Subcutaneous abdominal adipose tissue (tissue), 5 donors: ENCODE measurements around the gene SYNJ2.

Experiments
- H3K27ac ChIP-seq: one replicate; pipeline ENCODE4 v1.7.0; 2013; ENCODE audit warnings: low read depth, mild to moderate bottlenecking, inconsistent platforms, low read length, moderate library complexity
- H3K27me3 ChIP-seq, 5 donors: one replicate each; pipeline ENCODE4 v1.7.0; 2013; ENCODE audit warnings: low read length in 5 of 5, inconsistent platforms in 1 of 5; ENCODE audit not compliant: control insufficient read depth in 5 of 5, insufficient read depth in 4 of 5
- H3K36me3 ChIP-seq, 5 donors: one replicate each; pipeline ENCODE4 v1.7.0; 2013; ENCODE audit warnings: low read length in 5 of 5; ENCODE audit not compliant: control insufficient read depth in 5 of 5, insufficient read depth in 5 of 5
- H3K4me1 ChIP-seq, 5 donors: one replicate each; pipeline ENCODE4 v1.7.0; 2013; ENCODE audit warnings: low read length in 5 of 5, mild to moderate bottlenecking in 3 of 5, moderate library complexity in 1 of 5; ENCODE audit not compliant: control insufficient read depth in 5 of 5, insufficient read depth in 5 of 5
- H3K4me3 ChIP-seq, 5 donors: one replicate each; pipeline ENCODE4 v1.7.0; 2013; ENCODE audit warnings: low read length in 5 of 5, low read depth in 1 of 5
- H3K9ac ChIP-seq, 5 donors: one replicate each; pipeline ENCODE4 v1.7.0; 2013; ENCODE audit warnings: low read length in 5 of 5, mild to moderate bottlenecking in 4 of 5, moderate library complexity in 3 of 5
- H3K9me3 ChIP-seq, 5 donors: one replicate each; pipeline ENCODE4 v1.7.0; 2013; ENCODE audit warnings: low read length in 5 of 5; ENCODE audit not compliant: control insufficient read depth in 5 of 5
- donor health status: healthy.
- donor health status: healthy.
- donor health status: healthy.
- donor health status: healthy.
- donor health status: healthy.

SYNJ2 gene

DNA sequence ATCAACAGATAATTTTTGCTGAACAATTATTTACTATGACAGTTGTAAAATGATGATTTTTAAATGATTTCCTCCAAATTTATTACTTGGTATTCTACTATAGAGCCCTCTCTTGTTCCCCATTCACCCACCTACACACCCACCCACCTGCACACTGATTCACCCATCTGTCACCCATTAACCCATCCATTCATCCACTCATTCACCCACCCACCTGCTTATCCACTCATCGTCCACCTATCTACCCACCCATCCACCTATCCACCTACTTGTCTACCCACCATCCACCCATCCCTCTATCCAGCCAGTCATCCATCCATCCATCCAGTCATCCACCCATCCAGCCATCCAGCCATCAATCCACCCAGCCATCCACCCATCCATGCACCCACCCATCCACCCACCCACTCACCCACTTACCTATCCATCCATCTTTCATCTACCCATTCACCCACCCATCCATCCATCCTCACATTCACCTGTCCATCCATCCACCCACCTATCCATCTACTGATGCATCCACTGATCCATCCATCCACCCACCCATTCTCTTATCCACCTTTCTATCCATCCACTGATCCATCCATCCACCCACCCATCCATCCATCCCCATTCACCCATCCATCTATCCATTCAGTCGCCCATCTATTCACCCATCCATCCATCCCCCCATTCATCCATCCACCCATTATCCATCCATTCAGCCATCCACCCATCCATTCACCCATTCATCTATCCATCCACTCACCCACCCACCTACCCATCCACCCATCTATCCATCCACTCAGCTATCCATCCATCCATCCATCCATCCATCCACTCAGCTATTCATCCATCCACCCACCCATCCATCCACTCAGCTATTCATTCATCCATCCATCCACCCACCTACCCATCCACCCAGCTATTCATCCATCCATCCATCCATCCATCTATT is 72.0 kb downstream of the SYNJ2 start:
- Histone ChIP-seq H3K27ac (no peak overlapping the region), H3K9me3 (no peaks in the 10 kb centered on the region), H3K36me3 (peaks cover 0 to 4% (median 0%) of the 10 kb centered on the region in 5 donors), H3K9ac (no peak overlapping the region), H3K4me1 (peaks cover 0 to 3% (median 0%) of the 10 kb centered on the region in 5 donors), H3K4me3 (no peak overlapping the region), H3K27me3 (no peaks in the 10 kb centered on the region)

- Histone ChIP-seq H3K36me3 (no peaks in the 10 kb centered on the region), H3K4me1 (peaks cover 6 to 20% (median 18%) of the 10 kb centered on the region in 5 donors), H3K27ac (no peak overlapping the region), H3K4me3 (no peak overlapping the region), H3K27me3 (no peaks in the 10 kb centered on the region), H3K9me3 (no peaks in the 10 kb centered on the region), H3K9ac (no peak overlapping the region)
These were observed 74.7 kb downstream of the SYNJ2 start for GRCh38 chr6:158056355-158056754.

GRCh38 chr6:158056804-158057203 is 75.1 kb downstream of the SYNJ2 start:
- H3K9me3 ChIP-seq, result no peaks in the 10 kb centered on the region
- peaks cover 6 to 20% (median 19%) of the 10 kb centered on the region in 5 donors for H3K4me1 ChIP-seq
- H3K4me3 ChIP-seq, result no peak overlapping the region
- H3K9ac ChIP-seq, result peak overlapping the region in 1 of 5 donors; percentile 12
- peak overlapping the region; percentile 60 for H3K27ac ChIP-seq
- H3K27me3 ChIP-seq, result no peaks in the 10 kb centered on the region
- no peaks in the 10 kb centered on the region for H3K36me3 ChIP-seq

DNA sequence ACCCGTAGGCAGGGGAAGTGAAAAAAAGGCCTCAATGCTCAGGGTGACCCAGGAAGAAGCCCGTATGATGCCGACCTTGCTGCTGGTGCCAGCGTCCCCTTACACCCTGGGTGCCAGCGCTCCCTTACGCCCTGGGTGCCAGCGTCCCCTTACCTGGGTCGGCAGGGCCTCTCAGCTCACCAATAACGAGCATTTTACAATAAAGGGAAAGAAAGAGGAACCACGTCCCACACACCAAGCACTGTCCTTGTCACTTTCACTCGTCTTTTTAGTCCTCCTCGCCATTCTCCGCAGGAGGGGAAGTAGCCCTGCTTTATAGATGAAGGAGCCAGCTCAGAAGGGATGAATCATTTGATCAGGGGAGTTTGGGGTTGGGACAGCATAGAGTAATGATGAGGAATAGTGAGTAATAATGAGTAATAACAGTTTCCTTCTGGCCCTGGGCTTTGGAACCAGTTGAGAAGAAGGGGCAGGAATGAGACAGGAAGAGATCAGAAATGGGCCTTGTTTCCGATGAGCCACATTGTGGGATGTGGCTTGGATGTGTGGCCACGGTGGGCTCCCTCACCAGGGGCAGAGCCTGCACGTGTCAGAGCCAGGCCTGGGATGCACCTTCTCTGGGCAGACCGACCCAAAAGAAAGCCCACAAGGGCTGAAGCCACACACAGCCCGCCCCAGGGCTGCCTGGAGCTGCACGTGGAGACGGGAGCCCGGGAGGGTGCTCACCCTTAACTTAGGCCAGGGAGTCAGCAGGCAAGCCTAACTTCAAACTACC is 75.7 kb downstream of the SYNJ2 start:
- H3K36me3 ChIP-seq, result no peaks in the 10 kb centered on the region
- peak overlapping the region; percentile 60 for H3K27ac ChIP-seq
- H3K27me3 ChIP-seq, result no peaks in the 10 kb centered on the region
- H3K4me3 ChIP-seq, result no peak overlapping the region
- H3K9ac ChIP-seq, result peak overlapping the region in 1 of 5 donors; percentile 12
- peaks cover 0 to 1% (median 0%) of the 10 kb centered on the region in 5 donors for H3K9me3 ChIP-seq
- H3K4me1 ChIP-seq, result peaks cover 6 to 20% (median 19%) of the 10 kb centered on the region in 5 donors

- Histone ChIP-seq H3K9me3 (peaks cover 0 to 3% (median 3%) of the 10 kb centered on the region in 5 donors), H3K4me3 (no peak overlapping the region), H3K27ac (peak overlapping the region; percentile 60), H3K36me3 (no peaks in the 10 kb centered on the region), H3K4me1 (peaks cover 6 to 20% (median 19%) of the 10 kb centered on the region in 5 donors), H3K27me3 (no peaks in the 10 kb centered on the region), H3K9ac (no peak overlapping the region)
These were observed 76.5 kb downstream of the SYNJ2 start for GRCh38 chr6:158058171-158058651.

- peaks cover 0 to 6% (median 3%) of the 10 kb centered on the region in 5 donors for H3K9me3 ChIP-seq
- peaks cover 6 to 20% (median 19%) of the 10 kb centered on the region in 5 donors for H3K4me1 ChIP-seq
- no peak overlapping the region for H3K27ac ChIP-seq
- no peak overlapping the region for H3K4me3 ChIP-seq
- H3K36me3 ChIP-seq, result peaks cover 0 to 4% (median 0%) of the 10 kb centered on the region in 5 donors
- no peak overlapping the region for H3K9ac ChIP-seq
- no peaks in the 10 kb centered on the region for H3K27me3 ChIP-seq
These were observed 77.4 kb downstream of the SYNJ2 start for GRCh38 chr6:158059108-158059507.

DNA sequence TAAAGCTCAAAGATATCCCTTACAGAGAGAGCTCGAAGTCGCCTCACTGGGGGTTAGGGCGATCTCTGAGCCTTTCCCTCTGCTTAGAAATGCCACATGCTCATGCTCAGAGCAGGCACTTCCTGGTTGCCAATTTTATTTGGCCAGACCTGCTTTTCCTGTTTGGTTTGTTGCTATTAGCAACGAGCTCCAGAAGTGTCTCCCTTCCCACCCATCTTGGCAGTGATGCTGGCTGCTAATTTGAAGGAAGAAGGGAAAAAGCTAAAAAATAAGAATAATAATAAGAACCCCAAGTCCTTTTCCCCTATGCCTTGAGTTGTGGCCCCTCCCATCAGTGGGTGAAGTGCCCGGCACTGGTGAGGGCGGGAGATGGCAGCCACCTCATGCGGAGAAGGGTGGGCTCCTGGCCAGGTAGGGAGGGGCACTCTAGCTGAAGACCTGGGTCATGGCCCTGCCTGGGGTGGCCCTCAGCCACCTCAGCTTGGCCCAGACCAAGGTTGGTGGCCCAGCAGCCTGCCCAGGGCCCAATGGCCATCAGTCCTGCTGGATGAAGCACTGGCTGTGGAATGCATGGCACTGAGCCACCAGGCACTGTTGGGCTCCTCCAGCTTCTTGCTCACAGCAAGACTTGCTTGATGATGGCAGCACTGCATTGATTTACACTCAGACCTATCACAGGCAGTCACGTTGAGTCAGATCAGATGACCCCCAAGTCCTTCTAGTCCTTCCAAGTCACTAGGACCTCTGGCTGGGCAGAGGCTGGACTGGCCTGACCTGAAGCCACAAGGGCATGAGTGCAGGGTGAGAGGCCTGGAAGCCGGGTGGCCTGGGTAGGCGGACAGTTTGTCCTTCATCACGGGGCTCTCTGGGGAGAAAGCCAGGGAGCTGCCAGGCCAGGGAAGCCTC is 79.0 kb downstream of the SYNJ2 start:
- Histone ChIP-seq H3K36me3 (peaks cover 0 to 8% (median 0%) of the 10 kb centered on the region in 5 donors), H3K27ac (peak overlapping the region; percentile 51), H3K27me3 (no peaks in the 10 kb centered on the region), H3K9me3 (peaks cover 0 to 6% (median 3%) of the 10 kb centered on the region in 5 donors), H3K4me3 (peak overlapping the region; percentile 26 to 47 (median 33)), H3K9ac (peak overlapping the region in 2 of 5 donors; percentile 4 to 33), H3K4me1 (peaks cover 6 to 20% (median 19%) of the 10 kb centered on the region in 5 donors)

GRCh38 chr6:158061361-158061708 is 79.7 kb downstream of the SYNJ2 start:
- H3K9me3 ChIP-seq, result peaks cover 0 to 6% (median 3%) of the 10 kb centered on the region in 5 donors
- no peak overlapping the region for H3K27ac ChIP-seq
- no peak overlapping the region for H3K4me3 ChIP-seq
- H3K27me3 ChIP-seq, result no peaks in the 10 kb centered on the region
- no peak overlapping the region for H3K9ac ChIP-seq
- H3K36me3 ChIP-seq, result peaks cover 0 to 10% (median 0%) of the 10 kb centered on the region in 5 donors
- H3K4me1 ChIP-seq, result peaks cover 6 to 20% (median 19%) of the 10 kb centered on the region in 5 donors
